ENCODE data around the gene GJE1. TPM values are rescaled to one million over a fixed set of nuclear protein-coding genes. Genes with fewer than 3 reads are reported as not detected.

GJE1 gene
- polyA plus RNA-seq, 3 donors, result not detected

DNA sequence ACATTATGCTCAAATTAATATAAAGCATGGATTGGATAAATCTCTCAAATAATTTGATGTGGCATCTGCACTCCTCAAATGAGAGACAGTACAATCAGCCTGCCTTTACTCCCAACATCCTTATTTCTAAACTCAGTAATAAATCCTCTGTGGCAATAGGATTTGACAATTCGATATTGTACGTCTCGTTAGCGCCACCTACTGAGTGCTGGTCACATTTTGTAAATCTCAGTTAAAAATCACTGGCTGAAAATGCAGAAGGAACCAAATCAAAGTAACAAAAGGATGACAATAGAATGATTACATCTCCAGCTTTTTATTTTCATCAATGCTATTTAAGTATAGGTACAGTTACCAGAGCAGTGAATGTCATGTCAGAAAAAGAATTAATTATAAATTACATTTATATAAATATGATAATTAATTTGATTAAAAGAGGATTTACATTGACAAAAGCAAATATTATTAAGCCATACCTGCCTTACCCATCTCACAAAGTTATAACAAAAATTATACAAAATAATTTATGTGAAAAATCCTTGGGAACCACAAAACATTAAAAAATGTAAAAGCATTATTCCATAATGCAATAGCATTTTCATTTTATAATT is 20.2 kb upstream of the GJE1 start:
- H3K9me3 ChIP-seq (replicated peaks in 1 of 2; ENCODE audit: control insufficient read depth in 1 of 2, insufficient read depth in 1 of 2, low read length in 2 of 2), result no peaks in the 10 kb centered on the region
- intact Hi-C loops (cut with micrococcal nuclease), result no loop called here
- TF ChIP-seq, protein P1, sequence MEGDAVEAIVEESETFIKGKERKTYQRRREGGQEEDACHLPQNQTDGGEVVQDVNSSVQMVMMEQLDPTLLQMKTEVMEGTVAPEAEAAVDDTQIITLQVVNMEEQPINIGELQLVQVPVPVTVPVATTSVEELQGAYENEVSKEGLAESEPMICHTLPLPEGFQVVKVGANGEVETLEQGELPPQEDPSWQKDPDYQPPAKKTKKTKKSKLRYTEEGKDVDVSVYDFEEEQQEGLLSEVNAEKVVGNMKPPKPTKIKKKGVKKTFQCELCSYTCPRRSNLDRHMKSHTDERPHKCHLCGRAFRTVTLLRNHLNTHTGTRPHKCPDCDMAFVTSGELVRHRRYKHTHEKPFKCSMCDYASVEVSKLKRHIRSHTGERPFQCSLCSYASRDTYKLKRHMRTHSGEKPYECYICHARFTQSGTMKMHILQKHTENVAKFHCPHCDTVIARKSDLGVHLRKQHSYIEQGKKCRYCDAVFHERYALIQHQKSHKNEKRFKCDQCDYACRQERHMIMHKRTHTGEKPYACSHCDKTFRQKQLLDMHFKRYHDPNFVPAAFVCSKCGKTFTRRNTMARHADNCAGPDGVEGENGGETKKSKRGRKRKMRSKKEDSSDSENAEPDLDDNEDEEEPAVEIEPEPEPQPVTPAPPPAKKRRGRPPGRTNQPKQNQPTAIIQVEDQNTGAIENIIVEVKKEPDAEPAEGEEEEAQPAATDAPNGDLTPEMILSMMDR (IDR thresholded peaks at IDR 0.05), result peak; percentile 87
- Mint-ChIP-seq H3K36me3 (no peaks in the 10 kb centered on the region), H3K9me3 (peaks cover 0 to 3% (median 0%) of the 10 kb centered on the region in 7 donors), H3K27ac (no peak overlapping the region), H3K4me1 (no peaks in the 10 kb centered on the region), H3K4me3 (no peak overlapping the region), H3K27me3 (ENCODE audit: low read depth in 3 of 3) (peaks cover 0 to 4% (median 2%) of the 10 kb centered on the region in 3 donors)
- H3K4me2 ChIP-seq (replicated peaks; ENCODE audit: extremely low read depth, low read length, poor library complexity, severe bottlenecking), result no peak overlapping the region
- no peak overlapping the region for H3K27ac ChIP-seq (ENCODE audit: low read depth in 1 of 2, low read length in 2 of 2)
- peak; percentile 18 to 42 (median 35) for DNase-seq
- no peak overlapping the region for H2AFZ ChIP-seq (ENCODE audit: insufficient read depth, low read depth, low read length, poor library complexity, severe bottlenecking)
- H3K4me1 ChIP-seq (ENCODE audit: control insufficient read depth in 1 of 2, insufficient read depth in 2 of 2, low read length in 2 of 2), result no peaks in the 10 kb centered on the region
- WGBS (ENCODE audit: insufficient coverage), result no CpG with 5 or more reads among the region's 4 CpGs
- no peaks in the 10 kb centered on the region for H3K79me2 ChIP-seq (ENCODE audit: insufficient read depth, low read length)
- no peak overlapping the region for H3K4me3 ChIP-seq (replicated peaks in 1 of 3; ENCODE audit: low read depth in 2 of 3, low read length in 3 of 3)
- no peaks in the 10 kb centered on the region for H3K36me3 ChIP-seq (replicated peaks in 1 of 2; ENCODE audit: control insufficient read depth in 1 of 2, insufficient read depth in 2 of 2, low read length in 2 of 2)
- H4K20me1 ChIP-seq (ENCODE audit: insufficient read depth, low read length), result no peaks in the 10 kb centered on the region
- no peaks in the 10 kb centered on the region for H3K27me3 ChIP-seq (ENCODE audit: control insufficient read depth in 2 of 2, insufficient read depth in 2 of 2, low read length in 2 of 2)
- H3K9ac ChIP-seq (ENCODE audit: insufficient read depth, low read length, poor library complexity, severe bottlenecking), result no peak overlapping the region

DNA sequence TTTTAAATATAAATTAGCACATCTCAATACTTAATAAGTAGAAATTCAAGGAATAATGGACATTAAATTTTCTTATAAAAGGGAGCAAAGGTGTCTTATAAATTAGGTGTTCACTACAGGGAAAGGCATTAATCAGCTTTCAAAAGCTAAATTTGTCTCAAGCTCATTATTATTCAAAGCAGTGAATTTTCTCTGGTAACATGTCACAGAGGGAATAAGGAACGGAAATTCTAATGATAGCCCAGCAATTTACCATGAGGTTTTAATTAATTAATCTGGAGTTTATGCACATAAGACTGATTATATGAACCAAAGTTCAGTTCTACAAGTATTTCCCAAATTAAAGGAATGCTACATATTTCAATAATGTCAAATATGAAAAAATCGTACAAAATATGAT is 15.4 kb upstream of the GJE1 start:
- no peak overlapping the region for H3K27ac ChIP-seq (ENCODE audit: low read depth in 1 of 2, low read length in 2 of 2)
- no peak overlapping the region for H3K4me3 ChIP-seq (replicated peaks in 1 of 3; ENCODE audit: low read depth in 2 of 3, low read length in 3 of 3)
- no peak for DNase-seq
- H3K36me3 Mint-ChIP-seq, result no peaks in the 10 kb centered on the region
- H3K9me3 ChIP-seq (replicated peaks in 1 of 2; ENCODE audit: control insufficient read depth in 1 of 2, insufficient read depth in 1 of 2, low read length in 2 of 2), result no peaks in the 10 kb centered on the region
- no peaks in the 10 kb centered on the region for H3K79me2 ChIP-seq (ENCODE audit: insufficient read depth, low read length)
- H3K27me3 Mint-ChIP-seq (ENCODE audit: low read depth in 3 of 3), result peaks cover 0 to 2% (median 2%) of the 10 kb centered on the region in 3 donors
- H2AFZ ChIP-seq (ENCODE audit: insufficient read depth, low read depth, low read length, poor library complexity, severe bottlenecking), result no peak overlapping the region
- no peak overlapping the region for H3K9ac ChIP-seq (ENCODE audit: insufficient read depth, low read length, poor library complexity, severe bottlenecking)
- H3K9me3 Mint-ChIP-seq, result peaks cover 0 to 2% (median 0%) of the 10 kb centered on the region in 7 donors
- H3K27ac Mint-ChIP-seq, result no peak overlapping the region
- H3K4me3 Mint-ChIP-seq, result no peak overlapping the region
- intact Hi-C loops (cut with micrococcal nuclease), result no loop called here
- H3K27me3 ChIP-seq (ENCODE audit: control insufficient read depth in 2 of 2, insufficient read depth in 2 of 2, low read length in 2 of 2), result no peaks in the 10 kb centered on the region
- H4K20me1 ChIP-seq (ENCODE audit: insufficient read depth, low read length), result no peaks in the 10 kb centered on the region
- WGBS (ENCODE audit: insufficient coverage), result no CpG with 5 or more reads among the region's 2 CpGs
- no peaks in the 10 kb centered on the region for H3K4me1 Mint-ChIP-seq
- H3K36me3 ChIP-seq (replicated peaks in 1 of 2; ENCODE audit: control insufficient read depth in 1 of 2, insufficient read depth in 2 of 2, low read length in 2 of 2), result no peaks in the 10 kb centered on the region
- TF ChIP-seq, protein P1 (IDR thresholded peaks at IDR 0.05), result no peak
- H3K4me1 ChIP-seq (ENCODE audit: control insufficient read depth in 1 of 2, insufficient read depth in 2 of 2, low read length in 2 of 2), result no peaks in the 10 kb centered on the region
- no peak overlapping the region for H3K4me2 ChIP-seq (replicated peaks; ENCODE audit: extremely low read depth, low read length, poor library complexity, severe bottlenecking)
